GM12891 (cell line): ENCODE measurements around the gene AP2A2.

Source experiments
- DNase-seq: peaks from one replicate; pipeline ENCODE4 v3.0.0; 2011; ENCODE audit warnings: low spot score; ENCODE audit not compliant: insufficient read length
- FAIRE-seq: peaks from 2 replicates; lab custom pipeline; 2011; peaks lifted over from hg19 to GRCh38; lab: Jason Lieb, UNC
- PAX5 ChIP-seq: IDR thresholded peaks from 2 replicates; pipeline ENCODE4 v1.6.1; 2011; ENCODE audit warnings: low read length, moderate library complexity, mild to moderate bottlenecking; ENCODE audit not compliant: insufficient read depth, severe bottlenecking
- POLR2A ChIP-seq: IDR thresholded peaks from 2 replicates; pipeline ENCODE4 v1.6.1; 2011; ENCODE audit warnings: low read depth, low read length, control low read depth
- POLR2AphosphoS5 ChIP-seq: IDR thresholded peaks from 2 replicates; pipeline ENCODE4 v1.6.1; 2011; ENCODE audit warnings: low read depth, low read length, control low read depth
- POU2F2 ChIP-seq: IDR thresholded peaks from 2 replicates; pipeline ENCODE4 v1.6.1; 2011; ENCODE audit warnings: low read depth, mild to moderate bottlenecking, control low read depth, low read length, moderate library complexity
- SPI1 ChIP-seq: IDR thresholded peaks from 2 replicates; pipeline ENCODE4 v1.6.1; 2011; ENCODE audit warnings: low read depth, low read length, control low read depth
- TAF1 ChIP-seq: IDR thresholded peaks from 2 replicates; pipeline ENCODE4 v1.6.1; 2011; ENCODE audit warnings: low read depth, low read length, control low read depth

The AP2A2 gene

DNA sequence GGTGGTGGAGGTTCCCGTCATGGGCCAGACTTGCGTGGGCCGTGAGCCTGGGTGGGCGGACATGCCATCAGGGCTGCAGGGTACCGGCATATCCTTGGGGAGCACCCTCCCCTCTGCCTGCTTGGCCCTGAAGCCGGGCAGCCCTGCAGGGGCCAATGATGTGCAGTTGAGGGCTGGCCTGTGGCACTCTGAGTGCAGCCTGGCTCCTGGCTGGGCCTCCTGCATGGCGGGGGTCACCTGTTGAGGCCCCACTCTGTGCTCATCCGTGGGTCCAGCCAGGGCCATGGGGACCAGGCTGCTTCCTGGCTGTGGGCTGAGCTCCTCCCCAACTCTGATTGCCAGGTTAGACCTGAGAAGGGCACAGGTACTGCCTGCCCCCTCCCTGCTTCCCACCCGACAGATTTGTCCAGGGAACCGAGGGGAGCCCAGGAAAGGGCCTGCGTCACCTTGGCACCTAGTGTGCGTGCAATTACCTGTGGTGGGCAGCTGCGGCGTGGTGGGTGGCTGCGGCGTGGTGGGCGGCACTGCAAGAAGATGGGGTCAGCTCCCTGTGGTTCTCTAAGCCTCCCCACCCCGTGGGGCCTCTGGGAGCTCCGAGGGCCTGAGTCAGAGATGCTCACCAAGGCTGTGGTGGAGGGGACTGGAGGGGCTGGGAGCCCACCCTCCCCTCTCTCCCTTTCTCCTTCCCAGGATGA, 94.7 kb downstream of the AP2A2 start:
- no peak for FAIRE-seq
- no peak for DNase-seq
- TF ChIP-seq SPI1 (no peak), POLR2AphosphoS5 (no peak), TAF1 (no peak), POLR2A (no peak), POU2F2 (no peak), PAX5 (no peak)

DNA sequence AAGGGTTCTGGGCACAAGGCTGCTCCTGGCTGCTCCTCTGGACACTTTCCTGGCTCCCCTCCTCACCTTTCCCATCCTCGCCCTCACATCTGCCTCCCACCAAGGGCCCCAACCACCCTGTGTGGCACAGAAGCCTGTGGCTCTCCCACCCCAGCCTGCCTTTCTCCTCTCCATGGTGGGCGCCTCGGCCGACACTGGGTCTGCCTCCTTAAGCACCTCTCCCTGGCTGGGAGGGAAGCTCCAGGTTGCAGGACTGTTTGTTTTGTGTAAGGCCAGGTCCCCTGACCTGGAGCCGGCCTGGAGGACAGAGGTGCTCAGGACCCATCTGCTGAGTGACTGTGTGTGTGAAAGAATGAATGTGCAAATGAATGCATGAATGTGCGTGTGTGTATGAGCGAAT, 96.7 kb downstream of the AP2A2 start:
- DNase-seq (no peak), FAIRE-seq (no peak)
- TF ChIP-seq PAX5 (no peak), SPI1 (no peak), TAF1 (no peak), POLR2A (no peak), POLR2AphosphoS5 (no peak), POU2F2 (no peak)

DNA sequence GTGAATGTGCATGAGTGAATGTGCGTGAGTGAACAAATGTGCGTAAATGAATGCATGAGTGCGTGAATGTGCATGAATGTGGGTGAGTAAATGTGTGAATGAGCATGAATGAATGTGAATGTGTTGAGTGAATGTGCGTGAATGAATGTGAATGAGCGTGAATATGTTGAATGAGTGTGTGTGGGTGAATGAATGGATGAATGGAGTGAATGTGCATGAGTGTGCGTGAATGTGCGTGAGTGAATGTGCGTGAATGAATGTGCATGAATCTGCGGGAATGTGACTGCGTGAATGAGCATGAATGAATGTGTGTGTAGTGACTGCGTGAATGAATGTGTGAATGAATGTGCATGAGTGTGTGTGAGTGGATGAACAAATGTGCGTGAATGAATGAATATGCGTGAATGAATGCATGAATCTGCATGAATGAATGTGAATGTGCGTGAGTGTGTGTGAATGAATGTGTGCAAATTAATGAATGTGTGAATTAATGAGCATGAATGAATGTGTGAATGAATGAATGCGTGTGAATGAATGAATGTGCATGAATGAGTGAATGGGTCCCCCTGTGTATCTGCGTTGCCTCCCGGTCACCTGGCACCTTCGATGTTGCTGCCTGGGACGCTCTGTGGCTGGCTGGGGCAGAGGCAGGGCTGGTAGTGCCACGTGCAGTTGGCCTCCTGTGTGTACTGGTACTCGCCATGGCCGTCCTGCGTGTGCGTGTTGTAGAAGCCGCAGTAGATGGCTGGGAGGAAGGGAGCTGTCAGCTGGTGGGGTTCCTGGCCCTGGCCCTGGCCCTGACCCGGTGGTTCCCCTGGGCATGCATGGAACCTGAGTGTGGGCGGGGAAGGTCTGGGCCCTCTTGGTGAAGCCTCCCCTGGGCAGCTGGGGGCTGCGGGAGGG, 97.5 kb downstream of the AP2A2 start:
- FAIRE-seq (peak; percentile 51), DNase-seq (no peak)
- TF ChIP-seq PAX5 = no peak
- TF ChIP-seq TAF1 = no peak

- FAIRE-seq = no peak
- TF ChIP-seq SPI1 (no peak), PAX5 (no peak), POLR2AphosphoS5 (no peak), TAF1 (no peak), POU2F2 (no peak), POLR2A (no peak)
- no peak for DNase-seq
Measured at GRCh38 chr11:1023811-1024596, 98.3 kb downstream of the AP2A2 start.

DNA sequence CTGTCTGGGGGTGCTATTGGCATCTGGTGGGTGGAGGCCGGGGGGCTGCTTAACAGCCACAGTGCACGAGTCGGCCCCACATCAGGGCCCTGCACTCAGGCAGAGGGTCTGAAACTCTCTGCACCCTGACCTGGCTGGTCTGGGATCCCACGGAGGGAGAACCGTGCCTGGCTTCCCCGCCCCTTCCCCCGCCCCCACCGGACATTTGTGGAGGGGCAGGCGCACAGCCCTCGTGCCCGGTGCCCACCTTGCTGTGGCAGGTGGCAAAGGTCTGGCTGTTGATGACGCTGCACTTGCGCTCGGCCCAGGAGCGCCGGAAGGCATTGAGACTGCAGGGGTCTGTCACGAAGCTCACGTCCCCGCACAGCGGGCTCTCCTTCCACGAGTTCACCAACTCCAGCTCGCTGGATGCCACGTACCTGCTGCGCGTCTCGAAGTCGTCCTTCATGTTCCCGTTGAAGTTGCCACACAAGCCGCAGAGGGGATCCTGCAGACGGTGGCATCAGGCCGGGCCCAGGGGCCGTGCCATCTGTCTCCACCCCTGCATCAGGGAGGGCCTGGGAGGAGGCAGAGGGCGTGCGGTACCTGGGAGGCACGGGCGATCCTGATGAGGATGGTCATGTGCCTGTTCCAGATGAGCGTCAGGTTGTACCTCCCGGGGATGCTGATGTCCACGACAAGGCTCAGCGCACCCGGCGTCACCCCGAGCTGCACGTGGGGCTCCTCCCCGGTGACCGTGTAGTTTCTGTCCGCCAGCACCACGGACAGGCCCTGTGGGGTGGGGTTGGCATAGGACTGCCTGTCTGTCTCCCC, 99.1 kb downstream of the AP2A2 start:
- DNase-seq (no peak), FAIRE-seq (no peak)
- TF ChIP-seq SPI1 (no peak), POLR2A (no peak), POU2F2 (no peak), TAF1 (no peak), POLR2AphosphoS5 (no peak), PAX5 (no peak)

GRCh38 chr11:1025410-1026162, 99.9 kb downstream of the AP2A2 start:
- TF ChIP-seq POLR2A (no peak), TAF1 (no peak), POLR2AphosphoS5 (no peak), POU2F2 (no peak), SPI1 (no peak), PAX5 (no peak)
- no peak for DNase-seq
- FAIRE-seq = no peak

DNA sequence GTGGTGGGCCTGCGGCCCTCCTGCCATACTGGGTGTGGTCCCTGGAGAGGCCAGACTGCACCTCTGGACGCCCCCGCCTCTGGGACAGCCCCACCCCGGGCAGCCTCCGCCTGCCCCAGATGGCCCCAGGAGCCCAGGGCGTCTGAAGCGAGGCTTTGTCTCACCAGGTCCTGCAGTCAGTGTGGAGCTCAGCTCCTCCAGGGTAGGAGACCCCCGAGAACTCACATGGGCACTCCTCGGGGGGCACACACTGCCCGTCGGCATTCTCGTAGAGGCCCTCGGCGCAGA, 100.4 kb downstream of the AP2A2 start:
- FAIRE-seq (no peak), DNase-seq (no peak)
- no peak for TF ChIP-seq PAX5
- TF ChIP-seq TAF1 = no peak
- no peak for TF ChIP-seq POLR2AphosphoS5
- TF ChIP-seq POLR2A = no peak
- TF ChIP-seq POU2F2 = no peak
- TF ChIP-seq SPI1 = no peak

DNA sequence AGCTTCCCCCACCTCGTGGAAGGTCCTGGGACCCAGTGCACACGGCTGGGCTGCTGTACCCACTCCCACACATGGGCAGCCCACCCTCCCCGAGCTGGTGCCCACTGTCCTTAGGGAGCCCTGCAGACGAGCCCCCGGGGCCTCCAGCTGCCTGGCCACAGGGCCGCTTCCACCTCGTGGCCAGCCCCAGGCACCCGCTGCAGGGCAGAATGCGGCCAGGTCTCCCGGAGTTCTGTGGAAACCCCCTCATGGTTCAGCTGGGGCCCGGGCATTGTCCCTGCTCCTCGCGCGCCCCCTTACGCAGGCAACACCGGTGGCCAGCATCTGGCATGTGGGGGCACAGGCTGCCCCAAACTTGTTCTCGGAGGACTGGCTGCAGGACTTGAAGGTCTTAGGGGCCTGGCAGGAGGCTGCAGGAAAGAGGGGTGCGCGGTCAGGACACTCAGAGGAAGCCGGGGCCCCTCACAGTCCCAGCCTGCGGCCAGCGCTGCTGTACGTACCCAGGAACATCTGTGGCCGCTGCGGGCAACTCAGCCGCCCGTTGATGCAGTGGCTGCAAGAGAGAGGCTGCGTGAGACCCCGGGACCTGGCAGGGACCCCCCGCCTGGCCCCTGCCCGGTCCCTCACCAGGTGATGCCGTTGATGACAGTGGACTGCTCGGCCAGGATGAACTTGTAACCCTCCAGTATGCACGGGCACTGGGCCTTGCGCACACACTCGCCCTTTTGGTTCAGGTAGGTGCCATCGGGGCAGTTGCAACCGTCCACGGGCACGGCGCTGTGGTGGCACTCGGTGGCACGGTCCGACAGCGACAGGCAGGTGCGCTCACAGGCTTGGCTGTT, 101.2 kb downstream of the AP2A2 start:
- no peak for DNase-seq
- no peak for TF ChIP-seq POLR2A
- TF ChIP-seq POLR2AphosphoS5 = no peak
- TF ChIP-seq PAX5 = no peak
- no peak for TF ChIP-seq SPI1
- no peak for TF ChIP-seq POU2F2
- TF ChIP-seq TAF1 = no peak
- FAIRE-seq = no peak
